Testis (tissue), 3 donors: ENCODE data around the gene SLK. TPM values are rescaled to one million over a fixed set of nuclear protein-coding genes. Genes with fewer than 3 reads are reported as not detected.

ENCODE experiments used
- DNase-seq: peaks from one replicate; pipeline ENCODE4 v3.0.0-alpha.2; 2019
- H3K27ac ChIP-seq, 2 donors: fragments of 200-600 bp; sonication (generic); one replicate each; pipeline ENCODE4 v1.5.1; 2019
- H3K27me3 ChIP-seq: fragments of 200-600 bp; sonication (generic); one replicate; pipeline ENCODE4 v1.5.1; 2019
- H3K36me3 ChIP-seq: fragments of 200-600 bp; sonication (generic); one replicate; pipeline ENCODE4 v1.5.1; 2017; ENCODE audit warnings: low read depth; ENCODE audit errors: missing control alignments
- H3K4me1 ChIP-seq: fragments of 200-600 bp; sonication (generic); one replicate; pipeline ENCODE4 v1.5.1; 2019
- H3K4me3 ChIP-seq, 2 donors: fragments of 200-600 bp; sonication (generic); one replicate each; pipeline ENCODE4 v1.5.1; 2017 to 2019
- H3K9me3 ChIP-seq: fragments of 200-600 bp; sonication (generic); one replicate; pipeline ENCODE4 v1.5.1; 2017
- CTCF ChIP-seq, 3 experiments: fragments of 450-650 bp in 2 of 3; fragments of 200-600 bp in 1 of 3; sonication (generic) in 1 of 3; IDR thresholded peaks; one replicate each; pipeline ENCODE4 v1.5.1; 2016 to 2019; ENCODE audit warnings: antibody characterized with exemption in 3 of 3, mild to moderate bottlenecking in 2 of 3, moderate library complexity in 1 of 3
- POLR2A ChIP-seq: fragments of 450-650 bp; IDR thresholded peaks from one replicate; pipeline ENCODE4 v1.6.1; 2017; ENCODE audit warnings: antibody characterized with exemption, mild to moderate bottlenecking, moderate library complexity
- WGBS, 2 donors: methylation state at CpG; one replicate each; pipeline ENCODE4 v1.1.5; 2018; 5-methylcytosine and 5-hydroxymethylcytosine counted together
- intact Hi-C: fragments of 100-400 bp; cut with DNase I; formaldehyde crosslinking; loops from one replicate; pipeline ENCODE4 v1.15.1; 2023; ENCODE audit warnings: low total_unique reads
- polyA plus RNA-seq: library from polyadenylated mRNA; stranded (reverse); fragments of 350-450 nt; fragmentation: Illumina TruSeq; extraction: RNeasy Lipid Tissue Mini Kit (QIAGEN cat#74804); gene quantifications from one replicate; pipeline ENCODE4 v1.2.3, GENCODE V29; 2014; ENCODE audit warnings: low read depth, low replicate concordance; ENCODE audit not compliant: insufficient read depth
- total RNA-seq, 2 donors: library from RNA; depleted of rRNA; stranded (reverse); fragments of >200 nt; gene quantifications; one replicate each; pipeline ENCODE4 v1.2.3, GENCODE V29; 2016

SLK gene
- total and polyA plus RNA-seq, 3 donors from 2014 or later = 10.7 to 59.4 (median 57.7) TPM

- no peaks in the 10 kb centered on the region for H3K9me3 ChIP-seq
- H3K4me3 ChIP-seq = no peak overlapping the region
- no peak overlapping the region for H3K27ac ChIP-seq
- 89 to 91% methylated on average over 8 of the region's 8 CpGs for WGBS, 2 donors
- H3K36me3 ChIP-seq = no peaks in the 10 kb centered on the region
- intact Hi-C loops = no loop called here
- H3K27me3 ChIP-seq = no peaks in the 10 kb centered on the region
- no peak for TF ChIP-seq POLR2A
- no peak for TF ChIP-seq CTCF (IDR thresholded peaks at IDR 0.05)
- no peaks in the 10 kb centered on the region for H3K4me1 ChIP-seq
- DNase-seq = no peak
Observed at GRCh38 chr10:104005172-104005863, 38.4 kb downstream of the SLK start.

DNA sequence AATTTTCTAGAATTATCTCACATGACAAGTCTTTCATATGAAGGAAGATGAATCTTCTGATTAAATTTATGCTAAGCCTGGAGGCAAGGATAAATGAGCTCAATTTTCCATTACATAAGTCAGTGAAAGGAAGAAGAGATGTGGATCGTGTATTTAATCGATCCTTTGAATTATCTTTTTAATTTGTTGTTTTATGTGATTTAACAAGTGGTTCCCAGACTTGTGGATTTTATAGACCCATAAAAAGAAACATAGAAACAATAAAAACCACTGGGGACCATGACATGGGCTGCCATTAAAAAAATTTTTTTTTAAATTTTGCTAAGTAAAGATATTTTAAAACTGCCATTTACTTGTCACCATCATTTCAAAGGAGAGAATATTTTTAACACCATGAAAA is 45.0 kb downstream of the SLK start:
- Histone ChIP-seq H3K27ac (no peak overlapping the region), H3K4me1 (no peaks in the 10 kb centered on the region), H3K9me3 (no peaks in the 10 kb centered on the region), H3K4me3 (no peak overlapping the region), H3K36me3 (no peaks in the 10 kb centered on the region), H3K27me3 (no peaks in the 10 kb centered on the region)
- WGBS, 2 donors = 91 to 93% methylated on average over 2 of the region's 2 CpGs
- intact Hi-C loops = no loop called here
- DNase-seq = no peak
- no peak for TF ChIP-seq POLR2A
- TF ChIP-seq CTCF (IDR thresholded peaks at IDR 0.05) = no peak

- Histone ChIP-seq H3K27me3 (no peaks in the 10 kb centered on the region), H3K4me1 (no peaks in the 10 kb centered on the region), H3K4me3 (no peak overlapping the region), H3K36me3 (no peaks in the 10 kb centered on the region), H3K27ac (no peak overlapping the region), H3K9me3 (no peaks in the 10 kb centered on the region)
- 92 to 96% methylated on average over 4 of the region's 4 CpGs for WGBS, 2 donors
- intact Hi-C loops = no loop called here
- DNase-seq = no peak
- no peak for TF ChIP-seq POLR2A
- TF ChIP-seq CTCF (IDR thresholded peaks at IDR 0.05) = no peak
Observed at GRCh38 chr10:104013489-104013888, 46.5 kb downstream of the SLK start.

- no peak for DNase-seq
- Histone ChIP-seq H3K36me3 (no peaks in the 10 kb centered on the region), H3K4me1 (no peaks in the 10 kb centered on the region), H3K27ac (no peak overlapping the region), H3K27me3 (no peaks in the 10 kb centered on the region), H3K9me3 (no peaks in the 10 kb centered on the region), H3K4me3 (no peak overlapping the region)
- intact Hi-C loops = no loop called here
- TF ChIP-seq POLR2A = no peak
- no peak for TF ChIP-seq CTCF (IDR thresholded peaks at IDR 0.05)
- WGBS, 2 donors = 88 to 91% methylated on average over 2 of the region's 2 CpGs
Observed at GRCh38 chr10:104014176-104014575, 47.2 kb downstream of the SLK start.

DNA sequence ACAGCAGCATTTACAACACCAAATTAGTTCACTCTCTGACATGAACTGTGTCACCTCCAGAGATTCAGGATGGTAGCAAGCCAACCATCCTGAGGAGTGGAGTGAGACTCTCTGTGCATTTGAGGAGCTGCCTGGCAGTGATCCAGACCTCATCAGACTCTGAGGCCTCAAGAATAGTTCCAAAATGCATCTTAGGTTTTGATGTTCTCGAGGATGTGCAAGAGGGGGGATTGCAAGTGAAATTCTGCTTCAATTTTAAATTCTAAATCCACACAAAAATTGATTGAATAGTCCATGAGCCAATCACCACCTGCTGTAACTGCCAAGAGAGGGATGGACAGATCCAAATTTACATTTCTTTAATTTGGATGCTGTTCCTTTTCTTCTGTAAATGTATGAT is 49.7 kb downstream of the SLK start:
- no peak overlapping the region for H3K4me3 ChIP-seq
- intact Hi-C loops = no loop called here
- 65 to 77% methylated on average over 1 of the region's 1 CpG for WGBS, 2 donors

More for the DNA sequence above, 49.7 kb downstream of the SLK start:
- no peak for TF ChIP-seq CTCF (IDR thresholded peaks at IDR 0.05)
- no peak for TF ChIP-seq POLR2A
- DNase-seq = no peak
- no peaks in the 10 kb centered on the region for H3K36me3 ChIP-seq
- no peak overlapping the region for H3K27ac ChIP-seq
- H3K4me1 ChIP-seq = no peaks in the 10 kb centered on the region
- no peaks in the 10 kb centered on the region for H3K27me3 ChIP-seq
- H3K9me3 ChIP-seq = no peaks in the 10 kb centered on the region
